HL-60/S4 treated with phorbol 12-myristate 13-acetate at 8.2 ng/mL for 4 days and 3 days (cell line): ENCODE results near the gene STPG1.

ENCODE experiments used
- in situ Hi-C: fragments of 300-500 bp; cut with MboI; formaldehyde crosslinking; loops from 2 replicates; pipeline ENCODE4 v1.15.0; 2022; ENCODE audit warnings: low sequenced_read_pairs

Gene STPG1

DNA sequence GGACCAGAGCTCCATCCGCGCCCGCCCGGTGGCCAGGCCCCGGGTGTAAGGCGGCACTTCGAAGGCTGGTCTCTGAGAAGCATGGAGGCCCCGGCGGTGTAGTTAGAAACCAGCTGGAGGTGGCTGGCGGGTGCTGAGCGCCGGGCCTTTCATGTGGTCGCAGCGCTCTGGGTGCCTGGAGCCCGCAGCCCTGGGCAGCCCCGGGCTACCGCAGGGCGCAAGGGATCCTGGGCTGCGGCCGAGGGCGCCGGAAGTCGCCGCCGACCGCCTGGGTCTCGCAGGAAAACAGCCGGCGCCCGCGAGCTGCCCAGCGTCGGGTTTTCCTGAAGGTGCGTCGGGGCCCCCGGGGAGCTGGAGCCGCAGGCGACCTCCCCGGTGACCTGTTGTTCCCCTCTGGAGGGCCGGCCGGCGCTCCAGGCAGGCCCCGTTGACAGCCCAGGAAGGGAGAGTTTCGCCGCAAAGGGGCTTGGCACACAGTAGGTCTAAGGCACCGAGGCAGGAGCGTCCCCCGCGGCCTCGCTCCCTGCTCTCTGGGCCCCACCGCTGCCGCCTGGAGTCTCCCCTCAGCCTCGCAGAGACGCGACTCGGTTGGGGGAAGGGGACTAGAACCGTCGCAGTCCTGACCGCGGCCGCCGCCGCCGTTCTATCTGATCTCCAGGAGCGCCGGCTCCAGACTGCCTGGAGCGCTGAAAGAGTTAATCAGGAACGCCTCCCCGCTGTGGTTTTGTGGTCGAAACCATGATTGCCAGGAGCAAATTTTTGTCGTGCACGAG, 91.7 kb downstream of the STPG1 start:
- in situ Hi-C loops = no loop called here

DNA sequence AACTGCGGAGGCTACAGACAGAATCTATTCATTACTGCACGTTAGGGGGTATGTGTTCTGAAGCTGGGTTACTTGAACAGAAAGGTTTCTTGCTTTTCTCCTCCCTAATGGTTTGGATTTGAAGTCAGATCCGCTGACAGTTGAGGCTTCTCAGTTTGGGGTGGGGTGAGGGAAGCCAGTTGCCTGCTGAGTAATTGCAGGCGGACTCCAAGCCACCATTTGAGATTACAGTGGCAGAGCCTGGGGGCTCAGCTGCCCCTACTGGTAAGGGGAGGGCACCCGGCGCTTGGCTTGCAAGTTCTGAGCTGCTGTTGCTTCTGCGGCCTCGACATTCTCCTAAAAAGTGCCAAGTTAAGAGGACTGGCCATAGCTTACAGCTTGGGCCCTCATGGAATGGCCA, 92.5 kb downstream of the STPG1 start:
- in situ Hi-C loops = no loop called here

DNA sequence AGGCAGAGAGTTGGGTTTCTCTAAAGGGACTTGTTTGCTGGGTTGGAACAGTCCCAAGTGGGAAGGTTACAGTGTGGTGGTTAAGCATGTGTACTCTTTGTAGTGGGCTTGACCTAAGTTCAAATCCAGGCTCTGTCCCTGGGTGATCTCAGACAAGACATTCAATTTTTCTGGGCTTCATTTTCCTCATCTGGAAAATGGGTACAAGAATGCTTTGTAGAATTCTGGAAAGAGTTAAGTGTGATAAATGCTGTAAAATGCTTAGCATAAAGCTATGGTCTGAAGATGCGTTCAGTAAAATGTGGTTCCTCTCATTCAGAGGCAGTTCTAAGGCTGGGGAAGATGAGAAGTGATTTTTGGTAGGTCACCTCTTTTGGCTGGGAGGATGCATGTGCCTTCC, 93.6 kb downstream of the STPG1 start:
- in situ Hi-C loops = no loop called here

DNA sequence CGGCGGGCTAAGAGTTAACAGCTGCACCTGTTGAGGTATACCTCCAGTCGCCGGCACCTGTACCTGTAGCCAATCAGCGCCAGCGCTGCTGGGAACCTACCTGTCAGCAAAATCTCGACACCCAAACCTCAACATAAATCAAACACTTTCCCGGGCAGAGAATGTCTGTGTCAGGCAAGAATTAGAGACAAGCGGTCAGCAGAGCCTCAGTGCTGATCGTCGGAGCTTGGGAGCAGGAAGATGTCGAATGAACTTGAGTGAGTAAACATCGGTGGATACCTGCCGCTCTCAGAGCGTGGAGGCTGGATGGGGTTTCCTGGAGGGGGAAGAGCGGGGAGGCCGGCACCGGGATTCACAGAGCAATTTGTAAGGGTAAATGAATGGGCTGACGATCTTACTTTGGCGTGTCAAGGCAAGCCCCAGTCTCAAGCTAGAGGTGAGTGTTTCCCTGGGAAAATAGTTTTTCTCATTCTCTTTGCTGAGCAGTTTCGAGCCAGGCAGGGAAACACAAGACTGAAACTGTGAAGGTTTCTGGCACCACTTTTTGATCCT, 94.2 kb downstream of the STPG1 start, which contains the start of gene GRHL3:
TSS of gene GRHL3 (plus strand) at position 46 of the 552 bp plus-strand sequence. CDS start at position 241, 195 bp downstream.
- in situ Hi-C loops = no loop called here

DNA sequence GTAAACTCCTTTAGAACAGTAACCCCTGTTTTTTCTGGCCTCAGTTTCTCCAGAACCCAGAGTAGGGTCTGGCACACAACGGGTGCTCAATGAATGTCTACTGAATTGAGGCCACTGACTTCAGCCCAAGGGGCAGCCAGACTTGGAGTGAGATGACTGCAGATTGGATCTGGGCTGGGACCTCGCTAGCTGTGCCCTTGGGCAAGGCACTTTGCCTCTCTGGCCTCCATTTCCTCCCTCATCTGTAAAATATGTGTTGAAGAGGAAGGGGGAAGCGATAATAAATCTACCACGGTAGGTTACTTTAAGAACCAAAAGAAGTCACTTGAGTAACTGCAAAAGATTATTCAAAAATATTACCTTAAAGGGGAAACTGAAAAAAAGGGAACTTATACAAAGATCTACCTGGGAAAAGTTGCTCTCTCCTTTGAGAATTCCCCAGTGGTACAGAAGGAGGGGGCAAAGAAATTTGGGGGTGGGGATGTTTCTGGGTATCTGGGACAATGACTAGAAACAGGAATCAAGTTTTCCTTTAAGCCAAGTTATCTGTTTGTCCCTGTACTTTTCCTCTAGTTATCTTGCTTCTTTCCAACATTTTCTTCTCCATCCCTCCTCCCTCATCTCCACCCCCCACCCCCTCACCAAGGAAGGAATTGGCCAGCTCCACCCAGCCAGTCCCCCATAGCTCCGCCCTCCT, 94.8 kb downstream of the STPG1 start:
- in situ Hi-C loops = no loop called here

DNA sequence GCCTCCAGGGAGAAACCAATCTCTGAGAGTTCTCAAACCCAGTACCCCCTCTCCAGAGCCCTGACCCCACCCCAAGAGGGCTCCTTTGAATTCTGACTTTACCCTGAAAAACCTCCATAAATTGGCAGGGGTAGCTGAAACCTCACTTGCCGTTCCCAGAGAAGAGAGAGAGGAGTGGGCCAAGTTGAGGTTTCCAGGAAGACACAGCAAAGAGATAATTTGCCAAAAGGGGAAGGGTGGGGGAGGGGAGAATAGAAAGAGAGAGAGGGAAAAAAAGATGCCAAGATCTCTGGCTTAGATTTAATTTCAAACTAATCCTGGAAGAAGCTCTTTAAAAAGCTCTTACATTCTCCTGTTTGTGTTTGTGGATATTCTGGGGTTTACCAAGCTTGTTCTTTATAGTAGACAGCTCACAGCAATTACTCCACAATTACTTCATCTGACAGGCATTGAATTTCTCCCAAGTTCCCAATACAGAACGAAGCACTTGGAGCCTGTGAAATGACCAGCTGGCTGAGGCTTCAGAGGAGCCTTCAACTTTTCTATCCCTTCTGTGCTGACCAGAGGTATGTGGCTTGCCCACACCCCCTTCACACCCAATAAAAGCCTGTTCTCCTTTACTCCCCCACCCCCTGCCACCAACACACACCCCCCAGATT, 95.5 kb downstream of the STPG1 start:
- in situ Hi-C loops = no loop called here

DNA sequence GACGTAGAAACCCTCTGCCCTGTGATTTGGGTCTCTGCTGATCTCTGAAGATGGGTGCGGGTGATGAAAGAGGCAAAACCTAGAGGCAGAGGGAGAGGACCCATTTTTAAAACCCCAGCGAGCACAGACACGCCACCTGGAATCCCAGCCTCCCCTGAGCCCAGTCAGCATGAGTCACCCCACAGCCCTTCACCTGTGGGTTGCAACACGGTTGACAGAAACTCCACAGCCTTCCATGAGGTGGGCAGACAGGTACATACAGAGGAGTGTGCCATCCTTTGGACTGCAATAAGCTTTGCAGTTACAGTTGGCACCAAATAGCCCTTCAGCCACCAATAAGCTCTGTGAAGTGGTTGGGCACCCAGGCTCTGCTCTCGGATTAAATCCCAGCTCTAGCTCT, 96.5 kb downstream of the STPG1 start:
- in situ Hi-C loops = no loop called here

DNA sequence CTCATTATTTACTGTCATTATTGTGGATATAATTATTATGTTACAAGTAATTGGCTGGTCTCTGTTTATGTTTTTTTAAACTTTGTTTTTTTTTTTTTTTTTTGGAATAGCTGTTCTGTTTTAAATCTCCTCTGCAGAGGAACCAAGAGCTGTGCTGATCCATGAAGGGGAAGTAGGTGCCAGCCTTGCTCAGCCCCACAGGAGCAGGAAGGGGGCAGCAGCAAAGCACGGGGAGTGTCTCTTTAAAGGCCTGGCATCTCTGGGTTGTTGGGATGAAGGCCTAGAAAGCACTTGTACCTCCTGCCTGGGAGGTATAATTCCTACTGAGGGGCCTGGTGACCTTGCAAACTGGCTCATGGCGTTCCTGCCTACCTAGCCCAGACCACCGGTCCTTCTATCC, 96.9 kb downstream of the STPG1 start:
- in situ Hi-C loops = no loop called here

DNA sequence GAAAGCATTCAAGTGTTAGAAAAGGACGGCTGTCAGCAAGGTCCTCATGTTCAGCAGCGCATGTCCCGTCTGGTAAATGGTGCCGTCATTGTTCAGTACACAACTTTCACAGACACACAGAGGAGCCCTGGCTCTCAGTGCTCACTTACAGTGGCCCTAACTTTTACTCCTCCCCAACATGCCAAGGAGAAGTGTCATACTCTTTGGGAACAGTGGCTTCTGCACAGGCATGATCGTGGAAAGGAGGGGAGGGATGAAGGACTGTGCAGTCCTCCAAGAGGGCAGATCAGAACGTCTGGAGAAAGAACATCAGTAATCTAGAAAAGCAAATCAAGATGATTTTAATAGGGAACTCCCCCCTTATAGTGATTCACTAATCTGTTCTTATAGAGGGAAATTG, 98.2 kb downstream of the STPG1 start:
- in situ Hi-C loops = no loop called here

DNA sequence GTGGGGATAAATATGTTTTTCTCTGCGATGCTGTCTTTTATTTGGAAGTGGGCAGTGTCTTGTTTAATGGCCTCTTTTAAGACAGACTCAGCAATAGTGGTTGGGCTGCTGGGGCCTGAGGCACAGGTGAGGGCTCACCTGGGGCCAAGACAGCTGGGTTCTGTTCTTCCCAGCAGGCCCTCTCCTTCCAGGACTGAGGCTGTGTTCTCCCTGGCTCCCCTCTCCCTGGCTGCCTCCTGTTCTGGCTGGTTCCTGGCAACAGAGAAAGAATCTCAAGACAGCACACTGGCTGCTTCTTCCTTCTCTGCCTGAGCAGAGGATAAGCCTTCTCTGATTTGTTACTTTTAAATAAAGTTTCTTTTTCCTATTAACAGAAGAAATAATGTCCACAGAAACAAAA, 101.8 kb downstream of the STPG1 start:
- in situ Hi-C loops = no loop called here

DNA sequence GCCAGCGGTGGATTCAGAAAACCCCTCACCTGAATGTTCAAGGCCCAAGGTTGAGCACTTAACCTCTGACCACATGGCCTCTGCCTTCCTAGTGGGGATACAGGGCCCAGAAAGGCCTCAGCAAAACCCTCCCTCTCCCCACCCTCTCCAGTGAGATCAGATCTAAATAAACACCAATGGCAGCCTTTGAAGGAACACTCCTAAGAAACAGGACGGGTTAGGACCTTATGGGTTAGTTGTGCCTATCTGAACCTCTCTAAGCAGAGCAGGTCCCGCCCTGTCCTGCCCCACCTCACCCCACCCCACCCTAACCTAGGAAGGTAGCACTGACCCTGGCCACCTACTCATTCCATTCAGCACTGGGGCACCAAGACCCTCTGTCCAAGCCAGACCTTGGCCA, 102.3 kb downstream of the STPG1 start:
- in situ Hi-C loops = no loop called here

DNA sequence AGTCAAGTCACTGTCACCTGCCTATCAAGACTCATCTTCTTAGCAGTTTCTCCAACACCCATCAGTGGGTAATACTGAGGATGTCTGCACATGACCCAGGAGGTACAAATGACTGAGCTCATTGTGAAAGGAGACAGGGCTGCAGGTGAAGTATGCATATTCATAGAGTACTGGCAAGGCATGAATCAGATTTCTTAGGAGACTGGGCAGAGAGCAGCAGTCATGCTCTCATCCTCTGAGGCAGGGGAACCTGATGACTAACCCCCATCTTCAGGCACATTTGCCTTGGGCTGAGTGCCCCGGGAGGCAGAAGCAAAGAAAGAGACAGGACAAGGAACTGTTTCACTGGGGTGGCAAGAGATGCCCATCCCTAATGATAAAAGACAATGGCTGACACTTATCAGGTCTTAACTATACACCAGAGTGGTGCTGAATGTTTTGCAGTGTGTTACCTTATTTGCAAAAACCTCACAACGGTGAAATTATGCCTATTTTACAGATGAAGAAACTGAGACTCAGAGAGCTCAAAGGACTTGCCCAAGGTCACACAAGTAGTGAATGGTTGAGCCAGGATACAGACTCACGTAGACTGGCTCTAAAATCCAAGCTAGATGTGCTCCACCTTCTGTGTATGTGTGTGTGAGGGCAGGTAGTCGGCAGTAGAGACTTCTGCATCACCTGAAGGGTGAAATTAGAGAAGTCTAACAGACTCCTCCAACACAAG, 103.7 kb downstream of the STPG1 start:
- in situ Hi-C loops = no loop called here

DNA sequence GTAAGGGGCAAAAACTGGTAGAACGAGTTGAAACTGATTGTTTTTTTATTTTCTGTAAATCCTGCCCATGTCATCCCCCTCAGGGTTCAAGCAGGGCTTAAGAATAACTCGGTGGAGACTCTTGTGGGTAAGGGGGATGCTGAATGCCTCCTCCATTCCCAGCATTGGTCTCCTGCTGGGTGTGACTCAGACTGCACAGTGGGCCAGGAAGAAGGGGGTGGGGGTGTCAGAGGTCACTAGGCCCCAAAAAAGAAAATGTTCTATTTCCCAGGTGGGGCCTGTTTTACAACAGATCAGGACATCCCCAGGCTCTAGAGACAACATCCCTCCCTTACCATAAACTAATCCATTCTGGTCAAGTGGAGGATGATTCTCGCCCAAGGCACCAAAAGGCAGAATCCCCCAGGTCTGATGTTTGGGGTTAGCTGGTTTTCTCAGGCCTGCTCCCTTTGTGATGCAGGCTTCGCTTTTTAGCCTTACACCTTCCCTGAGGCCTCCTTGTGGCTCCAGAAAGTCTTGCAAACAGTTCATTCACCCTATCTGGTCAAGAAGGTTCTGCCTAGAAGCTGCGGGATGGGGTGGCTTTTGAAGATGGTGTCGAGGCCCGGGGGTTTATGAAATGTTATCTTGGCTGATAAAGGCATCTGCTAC, 105.1 kb downstream of the STPG1 start:
- in situ Hi-C loops = no loop called here
